ENCODE results near the gene RBM33.
"Not testable (repeated sequence)": the region's sequence is repeated elsewhere in the genome, so short reads cannot be mapped to it uniquely, and the experiment has no call there.

RBM33 gene

GRCh38 chr7:155814316-155815276 lies 170.1 kb downstream of the RBM33 start:
- no peak for DNase-seq

- peak; percentile 39 for DNase-seq
These were observed 171.1 kb downstream of the RBM33 start for GRCh38 chr7:155815332-155816191.

GRCh38 chr7:155816192-155816508 lies 171.7 kb downstream of the RBM33 start:
- DNase-seq = no peak

GRCh38 chr7:155816996-155817395 lies 172.5 kb downstream of the RBM33 start:
- no peak for DNase-seq

GRCh38 chr7:155817515-155817914 lies 173.1 kb downstream of the RBM33 start:
- DNase-seq = not testable (repeated sequence)

GRCh38 chr7:155818154-155818819 lies 173.8 kb downstream of the RBM33 start:
- no peak for DNase-seq

GRCh38 chr7:155818820-155819168 lies 174.3 kb downstream of the RBM33 start:
- DNase-seq = no peak

GRCh38 chr7:155819186-155819585 lies 174.7 kb downstream of the RBM33 start:
- no peak for DNase-seq

- DNase-seq = no peak
These were observed 175.8 kb downstream of the RBM33 start for GRCh38 chr7:155820246-155820645.

GRCh38 chr7:155820788-155821187 lies 176.3 kb downstream of the RBM33 start:
- no peak for DNase-seq

GRCh38 chr7:155821851-155822250 lies 177.4 kb downstream of the RBM33 start:
- no peak for DNase-seq

- no peak for DNase-seq
These were observed 179.9 kb downstream of the RBM33 start for GRCh38 chr7:155824227-155824886.

GRCh38 chr7:155825336-155825735 lies 180.9 kb downstream of the RBM33 start:
- no peak for DNase-seq

- DNase-seq = no peak
These were observed 185.5 kb downstream of the RBM33 start for GRCh38 chr7:155829796-155830470.
